GM23338 (cell line): Measurements from ENCODE around the gene PHLDB3. TPM values are rescaled to one million over a fixed set of nuclear protein-coding genes. Genes with fewer than 3 reads are reported as not detected.

Experiments used
- ATAC-seq: fragments of 200-7000 bp; cut with Tn5 transposase; 3 replicates; pipeline ENCODE4 v1.9.1; 2020
- DNase-seq: peaks from one replicate; pipeline ENCODE4 v3.0.0-alpha.2; 2015; ENCODE audit warnings: low spot score
- H2AFZ ChIP-seq: fragments of 200-600 bp; sonication (generic); 2 replicates; pipeline ENCODE4 v1.8.0; 2016; ENCODE audit warnings: antibody characterized with exemption, mild to moderate bottlenecking, moderate library complexity
- H3F3A ChIP-seq: fragments of 200-600 bp; sonication (generic); replicated peaks from 2 replicates; pipeline ENCODE4 v1.8.0; 2017; ENCODE audit warnings: antibody characterized with exemption, mixed run types, low read depth
- H3K27ac ChIP-seq: fragments of 200-600 bp; sonication (generic); 2 replicates; pipeline ENCODE4 v1.6.1; 2016; ENCODE audit warnings: low read depth
- H3K27me3 ChIP-seq: fragments of 200-600 bp; sonication (generic); 2 replicates; pipeline ENCODE4 v1.8.0; 2016; ENCODE audit warnings: mild to moderate bottlenecking, mixed run types, moderate library complexity; ENCODE audit not compliant: insufficient read depth
- H3K36me3 ChIP-seq: fragments of 200-600 bp; sonication (generic); 2 replicates; pipeline ENCODE4 v1.8.0; 2016; ENCODE audit warnings: mild to moderate bottlenecking; ENCODE audit not compliant: insufficient read depth
- H3K4me1 ChIP-seq: fragments of 200-600 bp; sonication (generic); 2 replicates; pipeline ENCODE4 v1.8.0; 2016; ENCODE audit warnings: mild to moderate bottlenecking, moderate library complexity; ENCODE audit not compliant: insufficient read depth
- H3K4me2 ChIP-seq: fragments of 200-600 bp; sonication (generic); 2 replicates; pipeline ENCODE4 v1.7.1; 2017; ENCODE audit warnings: mixed run types
- H3K4me3 ChIP-seq: fragments of 200-600 bp; sonication (generic); 2 replicates; pipeline ENCODE4 v1.6.1; 2016; ENCODE audit warnings: mixed run types
- H3K79me2 ChIP-seq: fragments of 200-600 bp; sonication (generic); replicated peaks from 2 replicates; pipeline ENCODE4 v1.8.0; 2017; ENCODE audit warnings: mild to moderate bottlenecking; ENCODE audit not compliant: insufficient read depth
- H3K9me2 ChIP-seq: fragments of 200-600 bp; sonication (generic); 2 replicates; pipeline ENCODE4 v1.8.0; 2017; ENCODE audit not compliant: insufficient read depth
- H4K20me1 ChIP-seq: fragments of 200-600 bp; sonication (generic); replicated peaks from 2 replicates; pipeline ENCODE4 v1.8.0; 2017; ENCODE audit warnings: mild to moderate bottlenecking; ENCODE audit not compliant: insufficient read depth
- H3K27ac Mint-ChIP-seq: 2 replicates; pipeline ENCODE4 v1.8.0; 2020; ENCODE audit warnings: inconsistent platforms, mild to moderate bottlenecking, moderate library complexity, mixed read lengths
- H3K27me3 Mint-ChIP-seq: 3 replicates; pipeline ENCODE4 v1.8.0; 2022; ENCODE audit warnings: low read depth, mild to moderate bottlenecking, moderate library complexity, mixed read lengths, inconsistent platforms; ENCODE audit not compliant: insufficient read depth, poor library complexity
- H3K36me3 Mint-ChIP-seq: 3 replicates; pipeline ENCODE4 v1.8.0; 2021; ENCODE audit warnings: low read depth, mild to moderate bottlenecking, inconsistent platforms, moderate library complexity, mixed read lengths
- H3K4me1 Mint-ChIP-seq: 3 replicates; pipeline ENCODE4 v1.8.0; 2020; ENCODE audit warnings: mild to moderate bottlenecking, inconsistent platforms, mixed read lengths
- H3K4me3 Mint-ChIP-seq: 3 replicates; pipeline ENCODE4 v1.8.0; 2021; ENCODE audit warnings: moderate library complexity, mild to moderate bottlenecking, inconsistent platforms, mixed read lengths
- H3K9me3 Mint-ChIP-seq: 3 replicates; pipeline ENCODE4 v1.8.0; 2020; ENCODE audit warnings: moderate library complexity, mild to moderate bottlenecking, inconsistent platforms, mixed read lengths
- EZH2 ChIP-seq: fragments of 200-600 bp; sonication (generic); IDR thresholded peaks from one replicate; pipeline ENCODE4 v1.8.0; 2017; ENCODE audit warnings: antibody characterized with exemption, mild to moderate bottlenecking, low read depth; ENCODE audit not compliant: unreplicated experiment
- EZH2phosphoT487 ChIP-seq: fragments of 200-600 bp; sonication (generic); IDR thresholded peaks from one replicate; pipeline ENCODE4 v1.8.1; 2018; ENCODE audit warnings: antibody characterized with exemption; ENCODE audit not compliant: unreplicated experiment
- JUNB ChIP-seq: IDR thresholded peaks from one replicate; pipeline ENCODE4 v1.6.1; 2016; ENCODE audit warnings: antibody characterized with exemption; ENCODE audit not compliant: unreplicated experiment
- POLR2AphosphoS5 ChIP-seq: IDR thresholded peaks from 2 replicates; pipeline ENCODE4 v1.6.1; 2016; ENCODE audit warnings: antibody characterized with exemption, low read depth
- STAT1 ChIP-seq: IDR thresholded peaks from one replicate; pipeline ENCODE4 v1.6.1; 2016; ENCODE audit warnings: antibody characterized with exemption; ENCODE audit not compliant: unreplicated experiment
- ZNF114 ChIP-seq: fragments of 250-450 bp; sonication (Bioruptor Pico); IDR thresholded peaks from 2 replicates; pipeline ENCODE4 v1.5.0; 2020; ENCODE audit warnings: mild to moderate bottlenecking, moderate library complexity
- ZNF331 ChIP-seq: fragments of 250-450 bp; sonication (Bioruptor Pico); IDR thresholded peaks from 2 replicates; pipeline ENCODE4 v1.5.0; 2020; ENCODE audit warnings: low read depth, mild to moderate bottlenecking, moderate library complexity
- polyA plus RNA-seq: library from polyadenylated mRNA; unstranded; fragments of >200 nt; fragmentation: Nextera tagmentation; extraction: Ambion mirVana; gene quantifications from 2 replicates; pipeline ENCODE4 v1.2.1, GENCODE V29; 2016
- total RNA-seq: library from RNA; depleted of rRNA; stranded (reverse); fragments of >200 nt; shearing (Covaris generic); gene quantifications from 2 replicates; pipeline ENCODE4 v1.2.3, GENCODE V29; 2014
- TF ChIP-seq, protein P1 (sequence below): IDR thresholded peaks from one replicate; pipeline ENCODE4 v1.6.1; 2018; ENCODE audit warnings: antibody characterized with exemption; ENCODE audit not compliant: unreplicated experiment
- TF ChIP-seq, protein P2 (sequence below), 2 experiments: fragments of 200-600 bp in 1 of 2; sonication (generic) in 1 of 2; conservative IDR thresholded peaks; 2 replicates each; pipeline versions ENCODE4 v1.5.1 to v1.6.1; 2016 to 2017; ENCODE audit warnings: antibody characterized with exemption in 2 of 2, low read depth in 2 of 2, mild to moderate bottlenecking in 2 of 2, moderate library complexity in 1 of 2
- TF ChIP-seq, protein P3 (sequence below): IDR thresholded peaks from 2 replicates; pipeline ENCODE4 v1.6.1; 2016; ENCODE audit warnings: antibody characterized with exemption

The PHLDB3 gene
- total and polyA plus RNA-seq, 2 experiments from 2014 or later: 6.3 to 15.4 TPM

DNA sequence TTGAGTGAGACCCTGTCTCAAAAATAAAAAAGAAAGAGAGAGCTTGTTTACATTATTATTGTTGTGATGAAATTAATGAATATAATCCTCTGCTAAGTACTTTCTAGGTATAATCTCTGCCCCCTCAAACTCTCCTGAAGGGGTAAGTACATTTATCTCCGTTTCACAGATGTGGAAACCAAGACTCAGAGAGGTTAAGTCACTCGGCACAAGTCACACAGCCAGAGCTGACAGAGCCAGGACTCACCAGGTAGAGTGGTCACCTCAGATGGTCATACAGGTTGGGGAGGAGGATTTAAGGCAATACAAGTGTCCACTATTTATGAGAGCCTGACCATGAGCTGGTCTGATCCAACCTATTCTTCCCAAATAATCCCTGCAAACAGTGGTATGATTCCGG is 24.0 kb downstream of the PHLDB3 start (continued):
- TF ChIP-seq, protein P1, sequence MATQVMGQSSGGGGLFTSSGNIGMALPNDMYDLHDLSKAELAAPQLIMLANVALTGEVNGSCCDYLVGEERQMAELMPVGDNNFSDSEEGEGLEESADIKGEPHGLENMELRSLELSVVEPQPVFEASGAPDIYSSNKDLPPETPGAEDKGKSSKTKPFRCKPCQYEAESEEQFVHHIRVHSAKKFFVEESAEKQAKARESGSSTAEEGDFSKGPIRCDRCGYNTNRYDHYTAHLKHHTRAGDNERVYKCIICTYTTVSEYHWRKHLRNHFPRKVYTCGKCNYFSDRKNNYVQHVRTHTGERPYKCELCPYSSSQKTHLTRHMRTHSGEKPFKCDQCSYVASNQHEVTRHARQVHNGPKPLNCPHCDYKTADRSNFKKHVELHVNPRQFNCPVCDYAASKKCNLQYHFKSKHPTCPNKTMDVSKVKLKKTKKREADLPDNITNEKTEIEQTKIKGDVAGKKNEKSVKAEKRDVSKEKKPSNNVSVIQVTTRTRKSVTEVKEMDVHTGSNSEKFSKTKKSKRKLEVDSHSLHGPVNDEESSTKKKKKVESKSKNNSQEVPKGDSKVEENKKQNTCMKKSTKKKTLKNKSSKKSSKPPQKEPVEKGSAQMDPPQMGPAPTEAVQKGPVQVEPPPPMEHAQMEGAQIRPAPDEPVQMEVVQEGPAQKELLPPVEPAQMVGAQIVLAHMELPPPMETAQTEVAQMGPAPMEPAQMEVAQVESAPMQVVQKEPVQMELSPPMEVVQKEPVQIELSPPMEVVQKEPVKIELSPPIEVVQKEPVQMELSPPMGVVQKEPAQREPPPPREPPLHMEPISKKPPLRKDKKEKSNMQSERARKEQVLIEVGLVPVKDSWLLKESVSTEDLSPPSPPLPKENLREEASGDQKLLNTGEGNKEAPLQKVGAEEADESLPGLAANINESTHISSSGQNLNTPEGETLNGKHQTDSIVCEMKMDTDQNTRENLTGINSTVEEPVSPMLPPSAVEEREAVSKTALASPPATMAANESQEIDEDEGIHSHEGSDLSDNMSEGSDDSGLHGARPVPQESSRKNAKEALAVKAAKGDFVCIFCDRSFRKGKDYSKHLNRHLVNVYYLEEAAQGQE: no peak
- TF ChIP-seq ZNF114 (CRISPR knock-in tag) (no peak), EZH2phosphoT487 (no peak), EZH2 (no peak), JUNB (no peak), STAT1 (no peak), POLR2AphosphoS5 (no peak)
- TF ChIP-seq, protein P2, sequence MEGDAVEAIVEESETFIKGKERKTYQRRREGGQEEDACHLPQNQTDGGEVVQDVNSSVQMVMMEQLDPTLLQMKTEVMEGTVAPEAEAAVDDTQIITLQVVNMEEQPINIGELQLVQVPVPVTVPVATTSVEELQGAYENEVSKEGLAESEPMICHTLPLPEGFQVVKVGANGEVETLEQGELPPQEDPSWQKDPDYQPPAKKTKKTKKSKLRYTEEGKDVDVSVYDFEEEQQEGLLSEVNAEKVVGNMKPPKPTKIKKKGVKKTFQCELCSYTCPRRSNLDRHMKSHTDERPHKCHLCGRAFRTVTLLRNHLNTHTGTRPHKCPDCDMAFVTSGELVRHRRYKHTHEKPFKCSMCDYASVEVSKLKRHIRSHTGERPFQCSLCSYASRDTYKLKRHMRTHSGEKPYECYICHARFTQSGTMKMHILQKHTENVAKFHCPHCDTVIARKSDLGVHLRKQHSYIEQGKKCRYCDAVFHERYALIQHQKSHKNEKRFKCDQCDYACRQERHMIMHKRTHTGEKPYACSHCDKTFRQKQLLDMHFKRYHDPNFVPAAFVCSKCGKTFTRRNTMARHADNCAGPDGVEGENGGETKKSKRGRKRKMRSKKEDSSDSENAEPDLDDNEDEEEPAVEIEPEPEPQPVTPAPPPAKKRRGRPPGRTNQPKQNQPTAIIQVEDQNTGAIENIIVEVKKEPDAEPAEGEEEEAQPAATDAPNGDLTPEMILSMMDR (conservative IDR thresholded peaks at IDR 0.05; ENCODE audit: low read depth in 2 of 2): no peak

DNA sequence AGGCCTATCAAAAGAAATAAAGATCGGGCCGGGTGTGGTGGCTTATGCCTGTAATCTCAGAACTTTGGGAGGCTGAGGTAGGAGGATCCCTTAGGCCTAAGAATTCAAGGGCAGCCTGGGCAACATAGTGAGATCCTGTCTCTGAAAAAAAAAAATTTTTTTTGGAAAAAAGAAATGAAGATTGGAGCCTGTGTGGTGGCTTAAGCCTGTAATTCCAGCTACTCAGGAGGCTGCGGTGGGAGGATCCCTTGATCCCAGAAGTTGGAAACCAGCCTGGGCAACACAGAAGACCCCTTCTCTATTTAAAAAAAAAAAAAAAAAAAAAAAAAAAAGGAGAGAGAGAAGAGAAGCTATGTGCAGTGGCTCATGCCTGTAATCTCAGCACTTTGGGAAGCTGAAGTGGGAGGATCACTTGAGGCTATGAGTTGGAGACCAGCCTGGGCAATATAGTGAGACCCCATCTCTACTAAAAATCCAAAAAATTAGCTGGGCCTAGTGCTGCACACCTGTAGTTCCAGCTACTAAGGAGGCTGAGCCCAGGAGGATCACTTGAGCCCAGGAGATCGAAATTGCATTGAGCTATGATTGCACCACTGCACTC is 24.5 kb downstream of the PHLDB3 start:
- H3K27ac ChIP-seq: no peak overlapping the region
- H2AFZ ChIP-seq: no peak overlapping the region
- no peaks in the 10 kb centered on the region for H3K9me2 ChIP-seq
- no peak for DNase-seq
- H3F3A ChIP-seq: 0 out of 2 replicates have a peak, but pooled peaks cover 4% of the 10 kb centered on the region
- Mint-ChIP-seq H3K36me3 (no peaks in the 10 kb centered on the region), H3K4me1 (peaks cover 4% of the 10 kb centered on the region; the same call in 2 of the 3 replicates), H3K27me3 (peaks cover 3% of the 10 kb centered on the region), H3K27ac (no peak overlapping the region), H3K9me3 (no peaks in the 10 kb centered on the region), H3K4me3 (no peak overlapping the region)
- no peaks in the 10 kb centered on the region for H3K27me3 ChIP-seq
- no peaks in the 10 kb centered on the region for H4K20me1 ChIP-seq
- no peak overlapping the region for H3K4me3 ChIP-seq
- H3K79me2 ChIP-seq: no peaks in the 10 kb centered on the region
- ATAC-seq: no peak
- H3K4me2 ChIP-seq: no peak overlapping the region
- peaks cover 6% of the 10 kb centered on the region; the same call in 1 of the 2 replicates for H3K4me1 ChIP-seq
- H3K36me3 ChIP-seq: no peaks in the 10 kb centered on the region
- TF ChIP-seq STAT1 (no peak), POLR2AphosphoS5 (no peak), JUNB (no peak), ZNF114 (CRISPR knock-in tag) (no peak), EZH2phosphoT487 (no peak), ZNF331 (no peak)
- TF ChIP-seq, protein P1: no peak
- TF ChIP-seq, protein P3, sequence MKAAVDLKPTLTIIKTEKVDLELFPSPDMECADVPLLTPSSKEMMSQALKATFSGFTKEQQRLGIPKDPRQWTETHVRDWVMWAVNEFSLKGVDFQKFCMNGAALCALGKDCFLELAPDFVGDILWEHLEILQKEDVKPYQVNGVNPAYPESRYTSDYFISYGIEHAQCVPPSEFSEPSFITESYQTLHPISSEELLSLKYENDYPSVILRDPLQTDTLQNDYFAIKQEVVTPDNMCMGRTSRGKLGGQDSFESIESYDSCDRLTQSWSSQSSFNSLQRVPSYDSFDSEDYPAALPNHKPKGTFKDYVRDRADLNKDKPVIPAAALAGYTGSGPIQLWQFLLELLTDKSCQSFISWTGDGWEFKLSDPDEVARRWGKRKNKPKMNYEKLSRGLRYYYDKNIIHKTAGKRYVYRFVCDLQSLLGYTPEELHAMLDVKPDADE: no peak
- TF ChIP-seq, protein P2 (conservative IDR thresholded peaks at IDR 0.05; ENCODE audit: low read depth in 2 of 2): no peak
